ENCODE results near the gene PDK4. TPM values are rescaled to one million over a fixed set of nuclear protein-coding genes. Genes with fewer than 3 reads are reported as not detected.
"Not testable (repeated sequence)": the region's sequence is repeated elsewhere in the genome, so short reads cannot be mapped to it uniquely, and the experiment has no call there.

PDK4 gene
- total RNA-seq, 2 donors from 2014 or later = 0.18 to 0.20 TPM

GRCh38 chr7:95619517-95619916, 23.2 kb upstream of the PDK4 start:
- Mint-ChIP-seq H3K27ac (no peak overlapping the region), H3K27me3 (no peaks in the 10 kb centered on the region), H3K4me1 (no peaks in the 10 kb centered on the region), H3K4me3 (no peak overlapping the region), H3K36me3 (ENCODE audit: low read depth) (no peaks in the 10 kb centered on the region)
- ATAC-seq = no peak
- no peaks in the 10 kb centered on the region for H3K9me3 ChIP-seq (ENCODE audit: control insufficient read depth, low read length, poor library complexity, severe bottlenecking)
- DNase-seq = no peak

GRCh38 chr7:95614442-95614940, 18.2 kb upstream of the PDK4 start:
- Mint-ChIP-seq H3K4me1 (no peaks in the 10 kb centered on the region), H3K27ac (no peak overlapping the region), H3K36me3 (ENCODE audit: low read depth) (no peaks in the 10 kb centered on the region), H3K27me3 (peaks cover 5% of the 10 kb centered on the region), H3K4me3 (no peak overlapping the region)
- DNase-seq = no peak
- no peaks in the 10 kb centered on the region for H3K9me3 ChIP-seq (ENCODE audit: control insufficient read depth, low read length, poor library complexity, severe bottlenecking)
- ATAC-seq = no peak

GRCh38 chr7:95611224-95611623, 14.9 kb upstream of the PDK4 start:
- H3K4me1 Mint-ChIP-seq = no peaks in the 10 kb centered on the region
- no peaks in the 10 kb centered on the region for H3K9me3 ChIP-seq (ENCODE audit: control insufficient read depth, low read length, poor library complexity, severe bottlenecking)
- no peak for DNase-seq
- no peak overlapping the region for H3K27ac Mint-ChIP-seq
- no peak for ATAC-seq
- no peaks in the 10 kb centered on the region for H3K36me3 Mint-ChIP-seq (ENCODE audit: low read depth)
- peaks cover 5% of the 10 kb centered on the region for H3K27me3 Mint-ChIP-seq
- no peak overlapping the region for H3K4me3 Mint-ChIP-seq

- no peaks in the 10 kb centered on the region for H3K9me3 ChIP-seq (ENCODE audit: control insufficient read depth, low read length, poor library complexity, severe bottlenecking)
- Mint-ChIP-seq H3K27ac (no peak overlapping the region), H3K4me3 (no peak overlapping the region), H3K36me3 (ENCODE audit: low read depth) (no peaks in the 10 kb centered on the region), H3K4me1 (no peaks in the 10 kb centered on the region), H3K27me3 (peaks cover 5% of the 10 kb centered on the region)
- DNase-seq (no peak), ATAC-seq (no peak)
These were observed 13.1 kb upstream of the PDK4 start for GRCh38 chr7:95609277-95609971.

DNA sequence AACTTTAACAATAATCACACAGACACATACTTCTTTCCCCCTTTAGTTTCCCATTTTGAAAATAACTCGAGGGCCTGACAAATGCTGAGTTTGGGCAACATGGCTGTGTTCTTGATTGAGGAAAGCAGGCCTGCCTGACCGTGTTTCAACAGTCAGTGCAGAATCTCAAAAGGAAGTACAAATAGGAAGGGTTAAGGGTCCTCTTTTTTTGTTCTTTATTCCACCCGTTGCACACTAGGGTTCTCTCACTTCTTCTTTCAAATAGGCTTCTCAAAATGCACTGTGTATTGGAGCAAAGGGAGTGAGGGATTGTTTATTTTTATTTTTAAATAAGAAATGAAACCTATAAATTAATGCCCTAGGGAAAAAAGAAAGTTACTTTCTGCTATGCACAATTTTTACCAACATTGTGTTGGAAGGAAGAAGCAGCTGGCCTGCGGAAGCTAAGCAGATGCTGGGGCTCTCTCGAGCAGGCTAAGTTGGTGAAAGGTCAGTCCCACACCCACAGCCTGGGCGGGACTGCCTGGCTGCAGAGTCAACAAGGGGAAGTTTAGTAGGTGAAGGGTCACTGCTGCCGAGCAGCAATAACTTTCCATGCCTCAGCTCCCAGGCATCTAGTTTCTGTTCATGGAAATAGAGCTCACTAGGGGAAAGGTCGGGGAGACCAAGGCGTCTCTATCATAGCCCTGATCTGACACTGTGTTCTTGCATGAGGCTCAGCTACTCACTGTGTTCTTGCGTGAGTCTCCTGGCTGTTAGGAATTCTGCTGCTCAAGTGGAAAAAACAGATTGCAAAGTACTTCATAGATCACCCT, 12.2 kb upstream of the PDK4 start:
- no peak for DNase-seq
- no peaks in the 10 kb centered on the region for H3K9me3 ChIP-seq (ENCODE audit: control insufficient read depth, low read length, poor library complexity, severe bottlenecking)
- peak; percentile 65 for ATAC-seq
- Mint-ChIP-seq H3K36me3 (ENCODE audit: low read depth) (no peaks in the 10 kb centered on the region), H3K27me3 (peaks cover 5% of the 10 kb centered on the region), H3K27ac (no peak overlapping the region), H3K4me3 (no peak overlapping the region), H3K4me1 (no peaks in the 10 kb centered on the region)

- ATAC-seq (no peak), DNase-seq (no peak)
- Mint-ChIP-seq H3K36me3 (ENCODE audit: low read depth) (no peaks in the 10 kb centered on the region), H3K27me3 (no peaks in the 10 kb centered on the region), H3K4me3 (no peak overlapping the region), H3K27ac (no peak overlapping the region), H3K4me1 (no peaks in the 10 kb centered on the region)
- no peaks in the 10 kb centered on the region for H3K9me3 ChIP-seq (ENCODE audit: control insufficient read depth, low read length, poor library complexity, severe bottlenecking)
These were observed 11.2 kb upstream of the PDK4 start for GRCh38 chr7:95607561-95607960.

- H3K4me3 Mint-ChIP-seq = no peak overlapping the region
- no peaks in the 10 kb centered on the region for H3K36me3 Mint-ChIP-seq (ENCODE audit: low read depth)
- no peaks in the 10 kb centered on the region for H3K27me3 Mint-ChIP-seq
- DNase-seq = no peak
- no peak for ATAC-seq
- H3K9me3 ChIP-seq (ENCODE audit: control insufficient read depth, low read length, poor library complexity, severe bottlenecking) = no peaks in the 10 kb centered on the region
- no peaks in the 10 kb centered on the region for H3K4me1 Mint-ChIP-seq
- H3K27ac Mint-ChIP-seq = no peak overlapping the region
These were observed 9.0 kb upstream of the PDK4 start for GRCh38 chr7:95605275-95605674.

- not testable (repeated sequence) for H3K27me3 Mint-ChIP-seq; H3K4me3 Mint-ChIP-seq; H3K4me1 Mint-ChIP-seq; H3K36me3 Mint-ChIP-seq (ENCODE audit: low read depth); H3K27ac Mint-ChIP-seq; ATAC-seq; DNase-seq; H3K9me3 ChIP-seq (ENCODE audit: control insufficient read depth, low read length, poor library complexity, severe bottlenecking)
These were observed 8.5 kb upstream of the PDK4 start for GRCh38 chr7:95604811-95605210.

GRCh38 chr7:95604397-95604796, 8.1 kb upstream of the PDK4 start:
- H3K9me3 ChIP-seq (ENCODE audit: control insufficient read depth, low read length, poor library complexity, severe bottlenecking); H3K27ac Mint-ChIP-seq; H3K36me3 Mint-ChIP-seq (ENCODE audit: low read depth); ATAC-seq; H3K27me3 Mint-ChIP-seq; H3K4me1 Mint-ChIP-seq; DNase-seq; H3K4me3 Mint-ChIP-seq: not testable (repeated sequence)

- H3K4me3 Mint-ChIP-seq = no peak overlapping the region
- no peaks in the 10 kb centered on the region for H3K36me3 Mint-ChIP-seq (ENCODE audit: low read depth)
- H3K27ac Mint-ChIP-seq = no peak overlapping the region
- no peak for DNase-seq
- no peak for ATAC-seq
- no peaks in the 10 kb centered on the region for H3K4me1 Mint-ChIP-seq
- no peaks in the 10 kb centered on the region for H3K9me3 ChIP-seq (ENCODE audit: control insufficient read depth, low read length, poor library complexity, severe bottlenecking)
- H3K27me3 Mint-ChIP-seq = peaks cover 8% of the 10 kb centered on the region
These were observed 6.1 kb upstream of the PDK4 start for GRCh38 chr7:95602421-95602820.

- H3K9me3 ChIP-seq (ENCODE audit: control insufficient read depth, low read length, poor library complexity, severe bottlenecking) = no peaks in the 10 kb centered on the region
- Mint-ChIP-seq H3K36me3 (ENCODE audit: low read depth) (no peaks in the 10 kb centered on the region), H3K4me1 (no peaks in the 10 kb centered on the region), H3K4me3 (no peak overlapping the region), H3K27ac (no peak overlapping the region), H3K27me3 (peaks cover 12% of the 10 kb centered on the region)
- DNase-seq = no peak
- no peak for ATAC-seq
These were observed 5.0 kb upstream of the PDK4 start for GRCh38 chr7:95601316-95601715.

DNA sequence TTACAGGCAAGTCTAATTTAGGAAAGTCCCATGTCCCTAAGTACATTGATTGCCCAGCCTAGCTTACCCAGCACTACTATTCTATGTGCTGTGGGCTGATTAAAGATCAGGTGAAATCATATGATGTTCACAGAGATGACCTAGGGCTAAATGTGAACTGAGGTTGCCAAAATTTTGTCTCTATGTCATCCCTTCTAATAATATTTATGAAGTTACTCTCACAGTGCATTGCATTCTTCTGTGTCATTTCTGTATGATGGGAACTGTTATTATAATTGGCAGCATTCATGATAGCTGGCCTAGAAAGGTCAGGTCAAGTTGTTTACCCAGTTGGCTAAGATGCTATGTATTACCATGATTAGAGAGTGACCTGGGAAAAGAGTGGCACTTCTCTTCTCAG, 2.8 kb upstream of the PDK4 start:
- H3K27me3 Mint-ChIP-seq = peaks cover 19% of the 10 kb centered on the region
- ATAC-seq (no peak), DNase-seq (no peak)
- H3K27ac Mint-ChIP-seq = no peak overlapping the region
- no peaks in the 10 kb centered on the region for H3K4me1 Mint-ChIP-seq
- no peaks in the 10 kb centered on the region for H3K36me3 Mint-ChIP-seq (ENCODE audit: low read depth)
- H3K9me3 ChIP-seq (ENCODE audit: control insufficient read depth, low read length, poor library complexity, severe bottlenecking) = no peaks in the 10 kb centered on the region
- H3K4me3 Mint-ChIP-seq = no peak overlapping the region

DNA sequence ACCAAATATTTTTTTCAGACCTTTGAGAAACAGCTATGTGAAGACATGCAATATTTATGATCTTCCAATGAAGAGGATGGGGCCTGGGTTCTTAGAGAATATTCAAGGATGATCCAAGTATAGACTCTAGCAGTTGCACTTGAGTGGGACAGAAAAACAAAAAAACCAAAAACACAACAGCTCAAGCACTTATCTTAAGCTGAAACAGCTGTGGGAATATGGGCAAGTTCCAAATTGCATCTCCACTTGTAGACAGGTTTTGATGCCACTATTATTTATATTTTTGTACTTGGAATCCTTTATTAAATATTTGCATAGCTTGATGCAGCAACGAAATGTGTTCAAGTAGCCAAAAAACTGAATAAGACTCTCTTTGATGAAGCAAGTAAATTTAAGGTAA, 2.2 kb upstream of the PDK4 start:
- H3K4me1 Mint-ChIP-seq = no peaks in the 10 kb centered on the region
- H3K4me3 Mint-ChIP-seq = no peak overlapping the region
- peaks cover 19% of the 10 kb centered on the region for H3K27me3 Mint-ChIP-seq
- DNase-seq (no peak), ATAC-seq (no peak)
- H3K36me3 Mint-ChIP-seq (ENCODE audit: low read depth) = no peaks in the 10 kb centered on the region
- H3K27ac Mint-ChIP-seq = no peak overlapping the region
- H3K9me3 ChIP-seq (ENCODE audit: control insufficient read depth, low read length, poor library complexity, severe bottlenecking) = no peaks in the 10 kb centered on the region

Measured in T-helper 17 cell (primary cell).